RCC 7860 (cell line): Measurements from ENCODE around the gene TGFB2.

Experiments used
- DNase-seq: peaks from one replicate; pipeline ENCODE4 v3.0.0-alpha.2; 2015; ENCODE audit warnings: low spot score
- FAIRE-seq: peaks from 2 replicates; lab custom pipeline; 2012; peaks lifted over from hg19 to GRCh38; lab: Jason Lieb, UNC

The TGFB2 gene

DNA sequence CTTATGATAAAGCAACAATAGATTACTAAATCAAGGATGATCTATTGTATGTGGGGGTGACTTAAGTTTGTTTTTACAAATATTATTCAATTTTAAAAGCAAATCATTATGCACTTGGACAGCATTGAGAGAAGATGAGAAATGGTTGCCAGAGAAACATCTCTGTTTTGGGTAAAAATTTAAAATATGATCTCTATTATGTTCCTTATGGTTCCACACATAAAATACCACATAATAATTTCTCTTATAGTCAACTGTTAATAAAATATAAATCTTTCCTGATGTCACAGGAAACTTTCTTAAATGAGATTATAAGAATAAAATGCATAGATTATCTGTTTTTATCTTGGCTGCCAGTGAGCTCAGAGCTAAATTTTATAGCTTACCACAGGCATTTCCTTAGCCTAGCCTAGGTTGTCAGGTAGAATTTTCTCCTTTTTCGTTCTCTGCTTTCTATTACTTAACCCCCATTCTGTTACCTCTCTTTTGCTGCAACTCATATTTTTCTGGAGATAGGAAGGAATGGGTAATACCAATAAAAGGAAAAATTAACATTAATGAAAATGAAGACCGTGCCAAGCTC lies 109.7 kb downstream of the TGFB2 start:
- FAIRE-seq: no peak
- no peak for DNase-seq

DNA sequence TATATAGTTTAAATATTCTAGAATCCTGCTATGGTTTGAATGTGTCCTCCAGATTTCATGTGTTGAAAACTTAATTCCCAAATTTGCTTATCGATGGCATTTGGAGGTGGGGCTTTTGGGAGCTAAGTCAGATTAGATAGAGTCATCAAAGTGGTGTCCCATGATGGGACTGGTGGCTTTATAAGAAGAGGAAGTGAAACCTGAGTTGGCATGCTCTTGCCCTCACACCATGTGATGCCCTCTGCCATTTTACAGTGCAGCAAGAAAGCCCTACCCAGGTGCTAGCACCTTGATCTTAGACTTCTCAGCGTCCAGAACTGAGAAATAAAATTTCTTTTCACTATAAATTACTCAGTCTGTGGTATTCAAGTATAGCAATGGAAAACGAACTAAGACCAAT lies 111.3 kb downstream of the TGFB2 start:
- no peak for DNase-seq
- FAIRE-seq: no peak

GRCh38 chr1:218459450-218459849 lies 114.3 kb downstream of the TGFB2 start:
- no peak for DNase-seq
- no peak for FAIRE-seq

GRCh38 chr1:218459878-218460711 lies 115.0 kb downstream of the TGFB2 start:
- peak; percentile 94 for FAIRE-seq
- peak; percentile 94 for DNase-seq

DNA sequence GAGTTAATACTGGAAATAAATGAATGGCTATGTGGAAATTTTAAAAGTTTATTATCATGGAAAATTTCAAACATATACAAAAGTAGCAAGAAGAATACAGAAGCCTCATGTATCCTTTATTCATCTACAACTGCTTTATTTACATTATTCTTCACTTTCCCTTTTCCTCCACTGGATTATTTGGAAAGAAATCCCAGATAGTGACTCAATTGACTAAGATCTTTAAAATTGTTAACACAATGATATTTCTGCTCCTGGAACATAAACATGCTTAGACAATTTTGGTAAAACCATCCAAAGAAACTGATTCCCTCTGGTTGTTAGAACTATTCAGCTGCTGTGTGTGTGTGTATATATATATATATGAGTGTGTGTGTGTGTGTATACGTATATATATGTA lies 116.2 kb downstream of the TGFB2 start:
- DNase-seq (no peak), FAIRE-seq (no peak)

DNA sequence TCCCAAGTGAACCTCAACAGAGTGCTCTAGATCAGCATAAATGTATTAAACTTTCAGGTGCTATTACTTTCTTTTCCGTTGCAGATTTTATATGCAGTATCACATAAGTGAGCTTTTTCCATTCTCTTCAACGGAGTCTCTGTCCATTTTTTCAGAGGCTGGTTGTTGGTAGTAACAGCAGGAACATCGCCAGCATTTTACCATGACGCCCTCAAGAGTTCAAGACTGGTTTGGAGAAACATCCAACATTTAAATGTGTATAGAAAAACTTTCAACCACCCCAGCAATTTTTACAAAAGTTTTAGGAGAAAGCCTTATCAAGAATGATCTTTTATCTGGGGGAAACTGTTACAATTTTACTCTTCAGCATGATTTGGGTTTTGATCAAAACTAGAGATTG lies 117.0 kb downstream of the TGFB2 start:
- DNase-seq (no peak), FAIRE-seq (no peak)

DNA sequence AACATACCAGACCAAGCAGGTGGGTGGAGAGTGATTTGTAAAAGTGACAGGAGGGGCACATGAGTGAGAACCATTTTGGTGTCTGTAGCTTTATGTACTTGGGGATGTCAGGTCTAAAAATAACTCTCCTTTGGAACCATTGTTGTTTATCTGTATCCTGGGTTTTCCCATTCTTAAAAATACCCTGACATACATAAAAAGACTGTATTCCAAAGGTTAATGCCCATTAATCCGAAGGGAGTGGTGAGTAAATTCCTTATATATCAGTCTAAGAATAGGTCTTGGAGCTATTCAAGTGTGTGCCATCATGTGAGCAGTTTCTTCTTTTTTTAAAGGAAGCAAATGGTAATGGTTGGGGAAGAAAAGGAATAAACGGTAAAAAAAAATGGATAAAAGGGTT lies 117.5 kb downstream of the TGFB2 start:
- no peak for DNase-seq
- FAIRE-seq: no peak

GRCh38 chr1:218463194-218464156 lies 118.3 kb downstream of the TGFB2 start:
- peak; percentile 73 for DNase-seq
- peak; percentile 78 for FAIRE-seq

GRCh38 chr1:218464871-218465270 lies 119.7 kb downstream of the TGFB2 start:
- FAIRE-seq: no peak
- no peak for DNase-seq

GRCh38 chr1:218466341-218467010 lies 121.3 kb downstream of the TGFB2 start:
- DNase-seq: no peak
- no peak for FAIRE-seq

- DNase-seq: no peak
- FAIRE-seq: no peak
Observed at GRCh38 chr1:218467101-218468072, 122.3 kb downstream of the TGFB2 start.

- no peak for FAIRE-seq
- no peak for DNase-seq
Observed at GRCh38 chr1:218468711-218469110, 123.6 kb downstream of the TGFB2 start.

DNA sequence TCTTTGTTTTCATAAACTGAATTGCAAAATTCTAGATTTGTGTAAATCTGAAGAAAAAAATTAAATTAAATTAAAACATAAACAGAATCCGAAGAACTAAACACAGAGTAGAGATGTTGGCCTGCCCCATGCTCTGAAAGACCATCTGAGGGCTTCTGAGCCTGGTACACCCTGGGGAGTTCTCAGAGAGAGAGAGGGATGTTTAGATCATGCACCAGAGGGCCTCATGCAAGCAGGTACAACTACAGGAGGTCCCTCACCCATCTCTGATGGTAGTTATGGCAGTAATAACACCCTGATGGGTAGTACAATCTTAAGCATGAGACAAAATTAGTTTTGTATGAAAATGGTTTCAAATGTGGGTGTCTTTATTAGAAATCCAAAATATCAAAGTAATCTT lies 127.7 kb downstream of the TGFB2 start:
- DNase-seq: no peak
- FAIRE-seq: no peak

GRCh38 chr1:218473522-218473921 lies 128.4 kb downstream of the TGFB2 start:
- no peak for DNase-seq
- FAIRE-seq: no peak

- DNase-seq (no peak), FAIRE-seq (no peak)
Observed at GRCh38 chr1:218474128-218474527, 129.0 kb downstream of the TGFB2 start.

DNA sequence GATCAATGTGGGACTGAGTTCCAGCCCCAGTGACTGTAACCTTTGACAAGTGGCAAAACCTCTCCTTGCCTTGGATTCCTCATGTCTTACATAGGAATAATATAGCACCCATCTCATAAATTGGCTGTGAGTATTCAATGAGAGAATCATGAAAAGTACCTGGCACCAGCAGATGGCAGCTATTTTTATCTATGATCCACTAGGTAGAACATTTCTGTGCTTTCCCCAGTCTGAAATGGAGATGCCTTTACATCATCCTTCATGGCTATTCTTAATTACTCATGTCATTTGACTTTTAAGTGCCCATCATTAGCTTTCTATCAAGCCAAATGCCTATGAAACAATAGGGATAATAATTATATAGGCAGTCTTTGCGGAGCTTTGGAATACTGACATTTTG lies 130.1 kb downstream of the TGFB2 start:
- peak; percentile 75 for DNase-seq
- no peak for FAIRE-seq

- DNase-seq: no peak
- FAIRE-seq: no peak
Observed at GRCh38 chr1:218475699-218476098, 130.6 kb downstream of the TGFB2 start.

DNA sequence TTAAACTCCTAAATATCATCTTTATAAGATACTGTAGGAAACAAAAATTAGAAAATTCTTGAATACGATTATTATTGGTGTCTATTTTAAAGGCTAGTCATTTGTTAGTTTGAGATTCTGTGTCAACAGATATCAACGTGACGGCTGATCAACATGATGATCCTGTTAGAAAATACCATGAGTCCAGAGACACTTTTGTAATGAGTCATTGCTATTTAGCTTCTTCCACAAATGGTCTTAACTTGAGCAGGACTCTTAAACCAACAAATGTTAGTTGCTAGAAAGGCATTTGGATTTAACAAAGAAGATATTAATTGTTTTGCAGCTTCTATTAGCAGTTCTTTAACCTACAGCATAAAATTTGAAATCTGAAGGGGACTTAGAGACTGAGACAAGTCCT lies 131.2 kb downstream of the TGFB2 start:
- peak; percentile 92 for FAIRE-seq
- DNase-seq: peak; percentile 80

DNA sequence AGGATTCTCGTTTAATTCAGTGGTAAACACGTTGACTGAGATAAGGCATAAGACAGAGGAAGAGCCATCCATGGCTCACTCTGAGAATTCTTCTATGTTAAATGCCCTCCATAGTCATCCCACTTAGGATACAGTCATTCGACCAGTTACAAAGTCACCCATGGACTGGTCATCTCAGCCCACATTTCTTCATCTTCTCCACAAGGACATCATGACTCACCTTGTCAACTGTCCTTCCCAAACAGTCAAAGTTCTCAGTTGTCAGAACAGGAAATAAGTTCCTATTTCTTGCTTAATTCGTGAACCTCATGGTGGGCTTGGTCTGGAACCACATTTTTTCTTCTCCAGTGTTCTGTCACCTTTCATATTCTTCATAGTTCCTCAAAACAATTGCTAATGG lies 133.2 kb downstream of the TGFB2 start:
- FAIRE-seq: peak; percentile 84
- DNase-seq: peak; percentile 92
